ENCODE results near the gene OSM. TPM values are rescaled to one million over a fixed set of nuclear protein-coding genes. Genes with fewer than 3 reads are reported as not detected.

Gene OSM
- total and polyA plus RNA-seq, 2 experiments from 2014 or later = 1.5 TPM; not detected in 1

- TF ChIP-seq EZH2phosphoT487 (IDR thresholded peaks at IDR 0.05; ENCODE audit: low read depth, severe bottlenecking, unreplicated experiment) = no peak
- TF ChIP-seq EZH2 (IDR thresholded peaks at IDR 0.05; ENCODE audit: borderline replicate concordance) = no peak
- H2AFZ ChIP-seq = no peak overlapping the region
- H3K27me3 ChIP-seq = no peaks in the 10 kb centered on the region
- no peak for DNase-seq (ENCODE audit: low spot score)
- no peaks in the 10 kb centered on the region for H4K20me1 ChIP-seq (ENCODE audit: insufficient read depth, poor library complexity, severe bottlenecking)
- H3K4me1 ChIP-seq (ENCODE audit: insufficient read depth) = no peaks in the 10 kb centered on the region
- H3K4me2 ChIP-seq = no peak overlapping the region
- no peaks in the 10 kb centered on the region for H3K9me3 ChIP-seq (ENCODE audit: low read depth)
- 92% methylated on average over 17 of the region's 17 CpGs for WGBS (ENCODE audit: low lambda C conversion rate, missing lambda C conversion rate)
- H3K4me3 ChIP-seq = no peak overlapping the region
- no peaks in the 10 kb centered on the region for H3K79me2 ChIP-seq
- no peak overlapping the region for H3K27ac ChIP-seq
- H3K9me2 ChIP-seq (replicated peaks; ENCODE audit: insufficient read depth) = no peaks in the 10 kb centered on the region
- H3K36me3 ChIP-seq (replicated peaks; ENCODE audit: insufficient read depth, low read depth) = no peaks in the 10 kb centered on the region
These were observed 2.8 kb downstream of the OSM start for GRCh38 chr22:30263883-30264282.

GRCh38 chr22:30262917-30263741 is 3.5 kb downstream of the OSM start:
- peak overlapping the region; percentile 3 for H2AFZ ChIP-seq
- H3K36me3 ChIP-seq (replicated peaks; ENCODE audit: insufficient read depth, low read depth) = no peaks in the 10 kb centered on the region
- H3K27me3 ChIP-seq = no peaks in the 10 kb centered on the region
- 46% methylated on average over 27 of the region's 27 CpGs for WGBS (ENCODE audit: low lambda C conversion rate, missing lambda C conversion rate)
- no peaks in the 10 kb centered on the region for H4K20me1 ChIP-seq (ENCODE audit: insufficient read depth, poor library complexity, severe bottlenecking)
- DNase-seq (ENCODE audit: low spot score) = peak; percentile 83
- H3K4me3 ChIP-seq = no peak overlapping the region
- no peak overlapping the region for H3K27ac ChIP-seq
- peaks cover 4% of the 10 kb centered on the region for H3K4me1 ChIP-seq (ENCODE audit: insufficient read depth)
- peak overlapping the region; percentile 57 for H3K4me2 ChIP-seq
- H3K9me2 ChIP-seq (replicated peaks; ENCODE audit: insufficient read depth) = no peaks in the 10 kb centered on the region
- no peaks in the 10 kb centered on the region for H3K9me3 ChIP-seq (ENCODE audit: low read depth)
- H3K79me2 ChIP-seq = no peaks in the 10 kb centered on the region
- TF ChIP-seq EZH2 (IDR thresholded peaks at IDR 0.05; ENCODE audit: borderline replicate concordance) = no peak
- TF ChIP-seq CTCF (IDR thresholded peaks at IDR 0.05; ENCODE audit: poor library complexity) = peak; percentile 90

GRCh38 chr22:30262112-30262511 is 4.5 kb downstream of the OSM start:
- Histone ChIP-seq H3K9me3 (ENCODE audit: low read depth) (no peaks in the 10 kb centered on the region), H3K9me2 (replicated peaks; ENCODE audit: insufficient read depth) (no peaks in the 10 kb centered on the region), H3K4me2 (no peak overlapping the region), H3K79me2 (no peaks in the 10 kb centered on the region), H3K27ac (no peak overlapping the region), H3K4me3 (no peak overlapping the region), H2AFZ (no peak overlapping the region), H4K20me1 (ENCODE audit: insufficient read depth, poor library complexity, severe bottlenecking) (no peaks in the 10 kb centered on the region), H3K4me1 (ENCODE audit: insufficient read depth) (peaks cover 4% of the 10 kb centered on the region), H3K36me3 (replicated peaks; ENCODE audit: insufficient read depth, low read depth) (no peaks in the 10 kb centered on the region), H3K27me3 (no peaks in the 10 kb centered on the region)
- 88% methylated on average over 4 of the region's 4 CpGs for WGBS (ENCODE audit: low lambda C conversion rate, missing lambda C conversion rate)
- no peak for DNase-seq (ENCODE audit: low spot score)
- TF ChIP-seq EZH2 (IDR thresholded peaks at IDR 0.05; ENCODE audit: borderline replicate concordance) = no peak
- no peak for TF ChIP-seq EZH2phosphoT487 (IDR thresholded peaks at IDR 0.05; ENCODE audit: low read depth, severe bottlenecking, unreplicated experiment)
- no peak for TF ChIP-seq CTCF (IDR thresholded peaks at IDR 0.05; ENCODE audit: poor library complexity)

DNA sequence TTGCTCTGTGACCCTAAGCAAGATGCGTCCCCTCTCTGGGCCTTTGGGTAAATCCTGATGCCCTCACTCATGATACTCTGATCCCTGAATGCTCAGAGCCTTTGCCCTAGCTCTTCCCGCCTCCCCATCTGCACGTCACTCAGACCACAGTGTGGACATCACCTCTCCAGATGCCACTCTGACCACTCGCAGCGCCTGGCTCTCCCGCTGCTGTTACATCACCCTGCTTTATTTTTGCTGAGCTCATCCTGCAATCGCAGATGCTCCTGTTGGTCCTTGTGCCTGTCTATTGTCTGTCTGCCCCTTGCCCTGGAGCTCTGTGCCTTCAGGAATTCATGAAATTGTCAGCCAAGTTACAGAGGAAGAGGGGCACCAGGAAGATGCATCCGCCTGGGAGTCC is 5.5 kb downstream of the OSM start:
- no peaks in the 10 kb centered on the region for H3K9me3 ChIP-seq (ENCODE audit: low read depth)
- H3K79me2 ChIP-seq = no peaks in the 10 kb centered on the region
- no peak overlapping the region for H3K4me2 ChIP-seq
- no peaks in the 10 kb centered on the region for H3K36me3 ChIP-seq (replicated peaks; ENCODE audit: insufficient read depth, low read depth)
- no peaks in the 10 kb centered on the region for H3K9me2 ChIP-seq (replicated peaks; ENCODE audit: insufficient read depth)
- H4K20me1 ChIP-seq (ENCODE audit: insufficient read depth, poor library complexity, severe bottlenecking) = no peaks in the 10 kb centered on the region
- H3K27ac ChIP-seq = no peak overlapping the region
- peaks cover 4% of the 10 kb centered on the region for H3K4me1 ChIP-seq (ENCODE audit: insufficient read depth)
- H2AFZ ChIP-seq = no peak overlapping the region
- WGBS (ENCODE audit: low lambda C conversion rate, missing lambda C conversion rate) = 84% methylated on average over 8 of the region's 8 CpGs
- H3K4me3 ChIP-seq = no peak overlapping the region
- H3K27me3 ChIP-seq = no peaks in the 10 kb centered on the region
- no peak for DNase-seq (ENCODE audit: low spot score)
- TF ChIP-seq CTCF (IDR thresholded peaks at IDR 0.05; ENCODE audit: poor library complexity) (no peak), EZH2 (IDR thresholded peaks at IDR 0.05; ENCODE audit: borderline replicate concordance) (no peak), EZH2phosphoT487 (IDR thresholded peaks at IDR 0.05; ENCODE audit: low read depth, severe bottlenecking, unreplicated experiment) (no peak)

All from hepatocyte (in vitro differentiated cells).